ENCODE results near the gene DTX3.
"Not testable (repeated sequence)": the region's sequence is repeated elsewhere in the genome, so short reads cannot be mapped to it uniquely, and the experiment has no call there.

Gene DTX3

DNA sequence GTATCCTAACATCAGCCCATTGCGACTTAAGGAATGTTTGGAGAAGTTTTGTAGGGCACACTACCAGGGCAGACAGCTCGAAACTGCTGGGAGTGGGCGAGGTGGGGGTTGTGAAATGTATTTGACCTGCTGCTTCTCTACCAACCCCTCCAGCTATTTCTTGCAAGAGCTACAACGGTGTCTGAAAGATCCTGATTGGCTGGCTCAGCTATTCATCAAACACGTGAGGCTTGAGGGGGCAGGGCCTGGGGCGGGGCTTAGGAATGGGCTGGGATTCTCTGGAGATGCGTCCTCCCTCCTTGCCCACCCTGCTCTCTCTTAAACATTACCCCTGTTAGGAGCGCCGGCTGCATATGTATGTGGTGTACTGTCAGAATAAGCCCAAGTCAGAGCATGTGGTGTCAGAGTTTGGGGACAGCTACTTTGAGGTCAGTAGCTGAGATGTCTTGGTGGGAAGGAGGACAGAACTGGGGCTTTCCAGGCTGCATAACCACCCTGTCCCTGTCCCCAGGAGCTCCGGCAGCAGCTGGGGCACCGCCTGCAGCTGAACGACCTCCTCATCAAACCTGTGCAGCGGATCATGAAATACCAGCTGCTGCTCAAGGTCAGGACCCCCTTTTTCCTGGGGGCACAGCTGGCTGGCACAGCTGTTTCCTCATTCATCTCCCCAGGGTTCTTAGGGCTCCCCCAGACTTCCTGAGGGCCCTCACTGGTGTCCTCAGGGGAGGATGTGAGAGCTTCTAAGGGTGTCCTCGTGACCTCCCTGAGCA lies 9.7 kb downstream of the DTX3 start:
- H3K36me3 ChIP-seq (ENCODE audit: insufficient read depth, low read length) = 0 out of 2 replicates have a peak, but pooled peaks cover 4% of the 10 kb centered on the region
- no peak overlapping the region for H3K27ac ChIP-seq (ENCODE audit: low read depth, low read length)
- H3K27me3 ChIP-seq (ENCODE audit: insufficient read depth, low read length) = no peaks in the 10 kb centered on the region
- no peaks in the 10 kb centered on the region for H3K79me2 ChIP-seq (ENCODE audit: control insufficient read depth, insufficient read depth, low read length, unreplicated experiment)
- no peak overlapping the region for H2AFZ ChIP-seq (ENCODE audit: low read length, unreplicated experiment)
- H3K4me1 ChIP-seq (ENCODE audit: control insufficient read depth, insufficient read depth, low read length, unreplicated experiment) = peaks cover 19% of the 10 kb centered on the region
- H3K4me3 ChIP-seq (ENCODE audit: low read depth, low read length) = no peak overlapping the region

DNA sequence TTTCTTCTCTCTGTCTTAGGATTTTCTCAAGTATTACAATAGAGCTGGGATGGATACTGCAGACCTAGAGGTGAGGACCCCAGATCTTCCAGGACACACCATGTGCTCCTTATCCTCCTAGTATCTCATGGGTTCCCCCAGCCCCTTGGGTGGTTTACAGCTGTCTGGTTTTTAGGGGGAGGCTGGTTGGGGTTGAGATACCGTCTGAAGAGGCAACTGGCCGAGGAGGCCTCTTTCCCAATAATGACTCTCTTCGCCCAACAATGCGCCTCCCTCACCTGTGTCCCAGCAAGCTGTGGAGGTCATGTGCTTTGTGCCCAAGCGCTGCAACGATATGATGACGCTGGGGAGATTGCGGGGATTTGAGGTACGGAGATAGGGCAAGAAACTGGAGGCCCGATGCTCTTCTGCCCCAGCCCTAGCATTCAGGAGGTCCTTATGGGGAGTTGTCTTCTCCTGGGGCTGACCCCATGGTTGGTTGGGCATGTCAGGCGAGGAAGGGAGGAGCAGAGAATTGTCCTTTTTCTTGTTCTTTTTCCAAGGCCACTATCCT lies 10.4 kb downstream of the DTX3 start:
- Histone ChIP-seq H3K27ac (ENCODE audit: low read depth, low read length) (no peak overlapping the region), H3K27me3 (ENCODE audit: insufficient read depth, low read length) (no peaks in the 10 kb centered on the region), H3K79me2 (ENCODE audit: control insufficient read depth, insufficient read depth, low read length, unreplicated experiment) (no peaks in the 10 kb centered on the region), H3K4me3 (ENCODE audit: low read depth, low read length) (no peak overlapping the region), H3K36me3 (ENCODE audit: insufficient read depth, low read length) (0 out of 2 replicates have a peak, but pooled peaks cover 4% of the 10 kb centered on the region), H2AFZ (ENCODE audit: low read length, unreplicated experiment) (no peak overlapping the region), H3K4me1 (ENCODE audit: control insufficient read depth, insufficient read depth, low read length, unreplicated experiment) (peaks cover 19% of the 10 kb centered on the region)

DNA sequence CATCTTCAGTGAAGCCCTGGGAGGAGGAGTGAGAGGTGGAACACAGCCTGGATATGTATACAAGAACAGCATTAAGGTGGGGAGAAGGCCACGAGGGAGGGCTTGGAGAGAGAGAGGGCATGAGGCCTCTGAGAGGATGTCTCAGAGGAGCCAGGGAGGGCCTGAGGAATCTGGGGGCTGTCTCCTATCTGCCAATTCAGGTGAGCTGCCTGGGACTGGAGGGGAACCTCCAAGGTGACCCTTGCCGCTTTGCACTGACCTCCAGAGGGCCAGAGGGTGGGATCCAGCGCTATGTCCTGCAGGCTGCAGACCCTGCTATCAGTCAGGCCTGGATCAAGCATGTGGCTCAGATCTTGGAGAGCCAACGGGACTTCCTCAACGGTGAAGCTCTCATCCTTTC lies 11.0 kb downstream of the DTX3 start:
- Histone ChIP-seq H3K4me3 (ENCODE audit: low read depth, low read length) (no peak overlapping the region), H2AFZ (ENCODE audit: low read length, unreplicated experiment) (no peak overlapping the region), H3K36me3 (ENCODE audit: insufficient read depth, low read length) (0 out of 2 replicates have a peak, but pooled peaks cover 4% of the 10 kb centered on the region), H3K4me1 (ENCODE audit: control insufficient read depth, insufficient read depth, low read length, unreplicated experiment) (peaks cover 14% of the 10 kb centered on the region), H3K27me3 (ENCODE audit: insufficient read depth, low read length) (no peaks in the 10 kb centered on the region), H3K27ac (ENCODE audit: low read depth, low read length) (no peak overlapping the region), H3K79me2 (ENCODE audit: control insufficient read depth, insufficient read depth, low read length, unreplicated experiment) (no peaks in the 10 kb centered on the region)

DNA sequence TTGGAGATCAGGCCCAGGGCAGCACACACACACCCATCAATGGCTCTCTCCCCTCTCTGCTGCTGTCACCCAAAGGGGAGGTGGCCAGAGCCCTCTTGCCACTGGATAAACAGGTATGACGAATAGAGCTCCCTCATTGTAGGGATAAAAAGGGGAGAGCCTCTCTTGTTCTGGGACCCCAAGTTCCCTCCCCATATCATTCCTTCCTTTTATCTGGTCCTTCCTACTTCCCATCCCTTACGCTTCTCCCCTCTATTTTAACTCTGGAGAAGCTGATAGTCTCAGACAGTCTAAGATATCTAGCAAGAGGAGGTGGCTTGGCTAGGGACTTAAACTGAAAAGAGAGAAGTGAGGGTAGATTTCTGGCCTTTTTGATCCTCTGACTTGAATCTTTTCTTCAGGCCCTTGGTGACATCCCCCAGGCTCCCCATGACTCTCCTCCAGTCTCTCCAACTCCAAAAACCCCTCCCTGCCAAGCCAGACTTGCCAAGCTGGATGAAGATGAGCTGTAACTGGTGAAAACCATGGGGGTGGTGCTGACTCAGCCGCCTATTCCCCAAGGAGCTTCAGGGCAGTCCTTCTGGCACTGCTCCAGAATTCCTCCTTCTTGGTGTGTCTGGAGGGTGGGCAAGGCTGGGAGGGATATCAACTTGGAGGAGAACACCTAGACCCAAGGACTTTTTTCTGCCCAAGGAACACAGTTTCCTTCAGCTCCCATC lies 11.9 kb downstream of the DTX3 start:
- no peaks in the 10 kb centered on the region for H3K79me2 ChIP-seq (ENCODE audit: control insufficient read depth, insufficient read depth, low read length, unreplicated experiment)
- no peak overlapping the region for H3K4me3 ChIP-seq (ENCODE audit: low read depth, low read length)
- H3K36me3 ChIP-seq (ENCODE audit: insufficient read depth, low read length) = 0 out of 2 replicates have a peak, but pooled peaks cover 4% of the 10 kb centered on the region
- H2AFZ ChIP-seq (ENCODE audit: low read length, unreplicated experiment) = no peak overlapping the region
- peaks cover 14% of the 10 kb centered on the region for H3K4me1 ChIP-seq (ENCODE audit: control insufficient read depth, insufficient read depth, low read length, unreplicated experiment)
- H3K27ac ChIP-seq (ENCODE audit: low read depth, low read length) = no peak overlapping the region
- H3K27me3 ChIP-seq (ENCODE audit: insufficient read depth, low read length) = peaks cover 9% of the 10 kb centered on the region; the same call in 1 of the 2 replicates

DNA sequence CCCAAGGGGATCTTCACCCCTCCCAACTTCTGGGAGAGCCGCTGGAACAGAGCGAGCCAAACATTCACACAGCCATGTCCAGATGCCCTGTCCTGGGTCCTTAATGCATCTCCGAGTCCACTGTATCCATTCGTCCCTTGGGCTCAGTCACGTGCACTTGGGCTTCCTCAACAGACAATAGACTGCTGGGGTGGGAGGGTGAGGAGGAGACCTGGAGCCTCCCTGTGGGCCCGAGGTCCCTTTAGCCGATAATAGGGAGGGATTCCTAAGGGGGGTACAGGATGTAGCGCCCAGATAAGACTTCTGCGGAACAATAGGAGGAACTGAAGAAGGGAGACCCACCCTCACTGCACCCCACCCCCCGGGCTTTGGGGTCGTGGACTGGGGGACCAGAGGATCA lies 13.3 kb downstream of the DTX3 start:
- H3K4me3 ChIP-seq (ENCODE audit: low read depth, low read length) = no peak overlapping the region
- no peak overlapping the region for H2AFZ ChIP-seq (ENCODE audit: low read length, unreplicated experiment)
- 0 out of 2 replicates have a peak, but pooled peaks cover 4% of the 10 kb centered on the region for H3K36me3 ChIP-seq (ENCODE audit: insufficient read depth, low read length)
- H3K27me3 ChIP-seq (ENCODE audit: insufficient read depth, low read length) = peaks cover 10% of the 10 kb centered on the region; the same call in 1 of the 2 replicates
- peaks cover 10% of the 10 kb centered on the region for H3K4me1 ChIP-seq (ENCODE audit: control insufficient read depth, insufficient read depth, low read length, unreplicated experiment)
- H3K27ac ChIP-seq (ENCODE audit: low read depth, low read length) = no peak overlapping the region
- H3K79me2 ChIP-seq (ENCODE audit: control insufficient read depth, insufficient read depth, low read length, unreplicated experiment) = no peaks in the 10 kb centered on the region

DNA sequence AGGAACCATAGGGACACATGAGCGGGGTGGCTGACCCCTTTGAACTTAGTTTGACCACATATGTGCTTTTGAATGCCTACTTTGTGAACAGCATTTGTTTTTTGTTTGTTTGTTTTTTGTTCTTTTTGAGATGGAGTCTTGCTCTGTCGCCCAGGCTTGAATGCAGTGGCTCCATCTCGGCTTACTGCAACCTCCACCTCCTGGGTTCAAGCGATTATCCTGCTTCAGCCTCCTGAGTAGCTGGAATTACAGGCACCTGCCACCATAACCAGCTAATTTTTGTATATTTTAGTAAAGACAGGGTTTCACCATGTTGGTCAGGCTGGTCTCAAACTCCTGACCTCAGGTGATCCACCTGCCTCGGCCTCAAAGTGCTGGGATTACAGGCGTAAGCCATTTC lies 13.8 kb downstream of the DTX3 start:
- not testable (repeated sequence) for H3K36me3 ChIP-seq (ENCODE audit: insufficient read depth, low read length); H3K4me3 ChIP-seq (ENCODE audit: low read depth, low read length); H3K27ac ChIP-seq (ENCODE audit: low read depth, low read length); H2AFZ ChIP-seq (ENCODE audit: low read length, unreplicated experiment); H3K27me3 ChIP-seq (ENCODE audit: insufficient read depth, low read length); H3K4me1 ChIP-seq (ENCODE audit: control insufficient read depth, insufficient read depth, low read length, unreplicated experiment); H3K79me2 ChIP-seq (ENCODE audit: control insufficient read depth, insufficient read depth, low read length, unreplicated experiment)

DNA sequence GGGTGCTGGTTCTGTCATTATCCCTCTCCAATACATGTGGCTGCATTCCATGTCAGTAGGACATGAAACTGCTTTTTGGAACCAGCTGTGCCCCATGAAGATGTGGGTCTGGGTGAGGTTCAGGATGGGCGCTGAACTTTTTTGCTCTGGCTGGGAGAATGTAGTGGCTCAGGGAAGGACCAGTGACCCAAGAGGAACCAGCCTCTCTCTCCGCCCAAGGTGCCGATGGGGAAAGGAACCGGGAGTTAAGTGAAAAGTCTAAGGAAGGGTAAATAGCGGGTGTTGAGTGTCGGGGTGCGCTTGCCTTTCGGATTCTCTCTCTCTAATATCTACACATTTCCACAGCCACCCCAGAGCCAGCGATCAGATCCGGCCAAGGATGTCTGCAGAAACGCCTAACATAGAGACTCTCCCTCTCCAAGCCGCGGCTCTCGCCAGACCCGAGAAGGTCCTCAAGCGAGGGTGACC lies 14.4 kb downstream of the DTX3 start:
- Histone ChIP-seq H3K27ac (ENCODE audit: low read depth, low read length) (no peak overlapping the region), H3K4me1 (ENCODE audit: control insufficient read depth, insufficient read depth, low read length, unreplicated experiment) (peaks cover 10% of the 10 kb centered on the region), H3K79me2 (ENCODE audit: control insufficient read depth, insufficient read depth, low read length, unreplicated experiment) (no peaks in the 10 kb centered on the region), H3K27me3 (ENCODE audit: insufficient read depth, low read length) (peaks cover 10% of the 10 kb centered on the region; the same call in 1 of the 2 replicates), H3K4me3 (ENCODE audit: low read depth, low read length) (no peak overlapping the region), H2AFZ (ENCODE audit: low read length, unreplicated experiment) (no peak overlapping the region), H3K36me3 (ENCODE audit: insufficient read depth, low read length) (0 out of 2 replicates have a peak, but pooled peaks cover 1% of the 10 kb centered on the region)

DNA sequence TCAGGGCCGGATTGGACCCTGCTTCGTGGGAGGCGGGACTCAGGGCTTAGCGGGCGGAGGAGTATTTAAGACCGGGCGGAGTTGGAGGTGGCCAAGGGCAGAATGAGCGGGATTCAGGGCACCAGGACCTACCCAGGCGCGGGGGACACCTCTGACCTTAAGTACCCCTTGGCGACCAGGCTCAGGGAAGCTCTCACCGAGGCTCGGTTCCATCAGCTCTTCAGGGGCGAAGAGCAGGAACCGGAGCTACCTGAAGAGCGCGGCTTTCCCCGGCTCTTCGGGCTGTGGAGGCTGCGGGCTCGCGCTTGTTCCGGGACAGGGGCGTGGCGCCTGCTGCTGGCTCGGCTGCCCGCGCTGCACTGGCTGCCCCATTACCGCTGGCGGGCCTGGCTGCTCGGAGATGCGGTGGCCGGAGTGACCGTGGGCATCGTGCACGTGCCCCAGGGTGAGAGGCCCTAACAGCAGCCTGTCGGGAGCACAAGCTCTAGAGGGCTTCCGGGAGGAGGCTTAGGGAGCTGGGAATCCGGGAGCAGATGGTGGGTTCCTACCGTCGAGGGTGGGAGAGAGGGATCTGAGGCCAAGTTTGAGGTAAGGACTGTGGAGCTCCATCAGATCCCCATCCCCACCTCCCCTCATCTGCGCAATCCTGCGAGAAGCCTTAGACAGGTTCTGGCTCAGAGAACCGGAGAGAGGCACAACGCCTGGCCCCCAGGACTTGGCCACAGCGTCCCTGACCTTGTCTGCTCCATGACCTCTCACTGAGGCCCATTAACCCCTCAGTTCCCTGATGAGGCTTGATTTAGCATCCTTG lies 15.0 kb downstream of the DTX3 start:
- Histone ChIP-seq H3K4me3 (ENCODE audit: low read depth, low read length) (no peak overlapping the region), H3K36me3 (ENCODE audit: insufficient read depth, low read length) (no peaks in the 10 kb centered on the region), H3K27me3 (ENCODE audit: insufficient read depth, low read length) (peaks cover 10% of the 10 kb centered on the region; the same call in 1 of the 2 replicates), H3K79me2 (ENCODE audit: control insufficient read depth, insufficient read depth, low read length, unreplicated experiment) (no peaks in the 10 kb centered on the region), H3K4me1 (ENCODE audit: control insufficient read depth, insufficient read depth, low read length, unreplicated experiment) (peaks cover 10% of the 10 kb centered on the region), H3K27ac (ENCODE audit: low read depth, low read length) (no peak overlapping the region), H2AFZ (ENCODE audit: low read length, unreplicated experiment) (no peak overlapping the region)

DNA sequence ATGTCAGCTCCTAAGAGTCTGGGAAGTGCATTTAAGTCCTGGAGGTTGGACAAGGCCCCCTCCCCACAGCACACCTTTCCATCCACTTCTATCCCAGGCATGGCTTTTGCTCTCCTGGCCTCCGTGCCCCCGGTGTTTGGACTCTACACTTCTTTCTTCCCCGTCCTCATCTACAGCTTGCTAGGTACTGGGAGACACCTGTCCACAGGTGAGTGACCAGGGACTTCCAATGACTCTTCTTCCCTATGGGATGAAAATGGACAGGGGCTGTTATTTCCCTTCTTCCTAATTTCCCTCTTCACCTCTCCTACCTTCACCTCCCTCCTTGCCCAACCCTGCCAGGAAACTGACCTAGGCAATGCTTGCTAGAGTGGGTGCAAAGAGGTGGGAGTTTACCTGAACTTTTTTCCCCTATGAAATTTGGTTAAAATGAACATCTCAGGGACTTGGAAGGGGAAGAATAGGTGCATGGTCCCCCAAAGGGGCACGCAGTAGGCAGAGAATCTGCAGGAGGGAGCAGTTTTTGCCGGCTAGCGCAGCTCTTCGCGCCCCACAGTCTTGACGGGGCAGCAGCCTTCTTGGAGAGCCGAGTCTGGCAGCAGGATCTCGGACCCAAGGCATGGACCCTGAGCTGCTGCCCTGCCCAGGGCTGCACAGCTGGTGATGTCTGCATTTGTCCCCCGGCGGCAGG lies 15.8 kb downstream of the DTX3 start:
- H2AFZ ChIP-seq (ENCODE audit: low read length, unreplicated experiment) = no peak overlapping the region
- no peak overlapping the region for H3K27ac ChIP-seq (ENCODE audit: low read depth, low read length)
- H3K4me1 ChIP-seq (ENCODE audit: control insufficient read depth, insufficient read depth, low read length, unreplicated experiment) = peaks cover 10% of the 10 kb centered on the region
- peaks cover 10% of the 10 kb centered on the region; the same call in 1 of the 2 replicates for H3K27me3 ChIP-seq (ENCODE audit: insufficient read depth, low read length)
- no peak overlapping the region for H3K4me3 ChIP-seq (ENCODE audit: low read depth, low read length)
- H3K79me2 ChIP-seq (ENCODE audit: control insufficient read depth, insufficient read depth, low read length, unreplicated experiment) = no peaks in the 10 kb centered on the region
- H3K36me3 ChIP-seq (ENCODE audit: insufficient read depth, low read length) = no peaks in the 10 kb centered on the region
